ENCODE data around the gene SGMS1. TPM values are rescaled to one million over a fixed set of nuclear protein-coding genes. Genes with fewer than 3 reads are reported as not detected.

The SGMS1 gene
- polyA plus RNA-seq, 2 of the 4 experiments (the other 2 are of a cell fraction), result 22.7 to 28.2 TPM

DNA sequence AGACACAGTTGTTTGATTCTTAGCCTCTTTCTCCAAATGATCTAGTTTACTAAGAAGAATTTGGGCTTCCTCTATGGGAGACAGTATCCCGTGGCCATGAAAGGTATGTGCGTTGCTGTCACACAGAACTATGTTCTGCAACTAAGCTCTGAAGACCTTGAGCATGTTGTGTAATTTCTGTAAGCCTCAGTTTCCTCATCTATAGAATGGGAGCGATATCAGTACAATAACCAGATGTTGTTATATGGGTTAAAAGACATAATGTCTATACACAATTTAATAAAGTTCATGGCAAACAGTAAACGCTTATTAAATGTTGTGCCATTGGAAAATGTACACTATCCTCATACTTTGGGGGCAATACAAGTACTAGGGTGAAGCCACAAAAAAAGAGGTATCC is 187.0 kb downstream of the SGMS1 start:
- CTCF ChIA-PET, result interaction anchor here (1.0 to 2.1 kb wide), 3 partner anchors 15 to 69 kb away, joined by 3 to 6 read pairs (median 3); no protein-coding TSS in a partner anchor
- ATAC-seq (no peak), FAIRE-seq (no peak), DNase-seq (ENCODE audit: low read depth in 1 of 2, low spot score in 1 of 2) (no peak)
- 95% methylated on average over 4 of the region's 4 CpGs for WGBS (ENCODE audit: missing lambda C conversion rate)
- Histone ChIP-seq H3K4me1 (no peaks in the 10 kb centered on the region), H3K4me2 (no peak overlapping the region), H3K4me3 (no peak overlapping the region), H3K27ac (no peak overlapping the region), H3K9me3 (no peaks in the 10 kb centered on the region)
- TF ChIP-seq ESRRA (IDR thresholded peaks at IDR 0.05; ENCODE audit: borderline replicate concordance, low read length) (no peak), HOXB5 (CRISPR knock-in tag; IDR thresholded peaks at IDR 0.05) (no peak), NPAS2 (CRISPR knock-in tag; IDR thresholded peaks at IDR 0.05; ENCODE audit: borderline replicate concordance) (no peak), REST (IDR thresholded peaks at IDR 0.05) (no peak), TFCP2L1 (CRISPR knock-in tag; IDR thresholded peaks at IDR 0.05) (no peak), RCOR1 (IDR thresholded peaks at IDR 0.05; ENCODE audit: low read depth, low read length) (no peak), SMC3 (IDR thresholded peaks at IDR 0.05) (no peak), EP300 (IDR thresholded peaks at IDR 0.05) (no peak), KDM5A (IDR thresholded peaks at IDR 0.05) (no peak), HMGXB4 (CRISPR knock-in tag; IDR thresholded peaks at IDR 0.05; ENCODE audit: borderline replicate concordance) (no peak)
- TF ChIP-seq, protein P1, sequence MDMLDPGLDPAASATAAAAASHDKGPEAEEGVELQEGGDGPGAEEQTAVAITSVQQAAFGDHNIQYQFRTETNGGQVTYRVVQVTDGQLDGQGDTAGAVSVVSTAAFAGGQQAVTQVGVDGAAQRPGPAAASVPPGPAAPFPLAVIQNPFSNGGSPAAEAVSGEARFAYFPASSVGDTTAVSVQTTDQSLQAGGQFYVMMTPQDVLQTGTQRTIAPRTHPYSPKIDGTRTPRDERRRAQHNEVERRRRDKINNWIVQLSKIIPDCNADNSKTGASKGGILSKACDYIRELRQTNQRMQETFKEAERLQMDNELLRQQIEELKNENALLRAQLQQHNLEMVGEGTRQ (IDR thresholded peaks at IDR 0.05), result no peak
- POLR2A ChIA-PET, result no interaction called here

- ChIA-PET CTCF (interaction anchor here (1.4 kb wide), 1 partner anchor 11 kb away, joined by 3 read pairs; no protein-coding TSS in a partner anchor), POLR2A (no interaction called here)
- FAIRE-seq, result no peak
- no peak for TF ChIP-seq CHD4 (IDR thresholded peaks at IDR 0.05; ENCODE audit: borderline replicate concordance)
- no peak for TF ChIP-seq FOXS1 (CRISPR knock-in tag; IDR thresholded peaks at IDR 0.05)
- TF ChIP-seq, protein P2, sequence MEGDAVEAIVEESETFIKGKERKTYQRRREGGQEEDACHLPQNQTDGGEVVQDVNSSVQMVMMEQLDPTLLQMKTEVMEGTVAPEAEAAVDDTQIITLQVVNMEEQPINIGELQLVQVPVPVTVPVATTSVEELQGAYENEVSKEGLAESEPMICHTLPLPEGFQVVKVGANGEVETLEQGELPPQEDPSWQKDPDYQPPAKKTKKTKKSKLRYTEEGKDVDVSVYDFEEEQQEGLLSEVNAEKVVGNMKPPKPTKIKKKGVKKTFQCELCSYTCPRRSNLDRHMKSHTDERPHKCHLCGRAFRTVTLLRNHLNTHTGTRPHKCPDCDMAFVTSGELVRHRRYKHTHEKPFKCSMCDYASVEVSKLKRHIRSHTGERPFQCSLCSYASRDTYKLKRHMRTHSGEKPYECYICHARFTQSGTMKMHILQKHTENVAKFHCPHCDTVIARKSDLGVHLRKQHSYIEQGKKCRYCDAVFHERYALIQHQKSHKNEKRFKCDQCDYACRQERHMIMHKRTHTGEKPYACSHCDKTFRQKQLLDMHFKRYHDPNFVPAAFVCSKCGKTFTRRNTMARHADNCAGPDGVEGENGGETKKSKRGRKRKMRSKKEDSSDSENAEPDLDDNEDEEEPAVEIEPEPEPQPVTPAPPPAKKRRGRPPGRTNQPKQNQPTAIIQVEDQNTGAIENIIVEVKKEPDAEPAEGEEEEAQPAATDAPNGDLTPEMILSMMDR (IDR thresholded peaks at IDR 0.05), result no peak
- TF ChIP-seq RFX5 (IDR thresholded peaks at IDR 0.05), result no peak
- no peak for TF ChIP-seq CBX2 (IDR thresholded peaks at IDR 0.05; ENCODE audit: borderline replicate concordance, low read depth)
- TF ChIP-seq MAFK (IDR thresholded peaks at IDR 0.05; ENCODE audit: partially characterized antibody), result no peak
- no peak for TF ChIP-seq FOSB (CRISPR knock-in tag; IDR thresholded peaks at IDR 0.05)
- no peak for TF ChIP-seq HDAC2 (IDR thresholded peaks at IDR 0.05)
- no peak for TF ChIP-seq HOXB13 (CRISPR knock-in tag; IDR thresholded peaks at IDR 0.05; ENCODE audit: low read depth)
- TF ChIP-seq BHLHE40 (IDR thresholded peaks at IDR 0.05; ENCODE audit: low read depth, low read length), result no peak
- TF ChIP-seq EHF (CRISPR knock-in tag; IDR thresholded peaks at IDR 0.05), result no peak
- TF ChIP-seq, protein P3, sequence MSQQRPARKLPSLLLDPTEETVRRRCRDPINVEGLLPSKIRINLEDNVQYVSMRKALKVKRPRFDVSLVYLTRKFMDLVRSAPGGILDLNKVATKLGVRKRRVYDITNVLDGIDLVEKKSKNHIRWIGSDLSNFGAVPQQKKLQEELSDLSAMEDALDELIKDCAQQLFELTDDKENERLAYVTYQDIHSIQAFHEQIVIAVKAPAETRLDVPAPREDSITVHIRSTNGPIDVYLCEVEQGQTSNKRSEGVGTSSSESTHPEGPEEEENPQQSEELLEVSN (IDR thresholded peaks at IDR 0.05; ENCODE audit: borderline replicate concordance, low read depth), result no peak
- TF ChIP-seq, protein P4, sequence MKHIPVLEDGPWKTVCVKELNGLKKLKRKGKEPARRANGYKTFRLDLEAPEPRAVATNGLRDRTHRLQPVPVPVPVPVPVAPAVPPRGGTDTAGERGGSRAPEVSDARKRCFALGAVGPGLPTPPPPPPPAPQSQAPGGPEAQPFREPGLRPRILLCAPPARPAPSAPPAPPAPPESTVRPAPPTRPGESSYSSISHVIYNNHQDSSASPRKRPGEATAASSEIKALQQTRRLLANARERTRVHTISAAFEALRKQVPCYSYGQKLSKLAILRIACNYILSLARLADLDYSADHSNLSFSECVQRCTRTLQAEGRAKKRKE (CRISPR knock-in tag; IDR thresholded peaks at IDR 0.05; ENCODE audit: low read depth), result no peak
- TF ChIP-seq JUN (IDR thresholded peaks at IDR 0.05), result no peak
- no peak for TF ChIP-seq JUNB (IDR thresholded peaks at IDR 0.05)
- no peak for TF ChIP-seq RCOR1 (IDR thresholded peaks at IDR 0.05; ENCODE audit: low read depth, low read length)
- no peak for ATAC-seq
- no peak overlapping the region for H3K4me2 ChIP-seq
- H3K9me3 ChIP-seq, result no peaks in the 10 kb centered on the region
- no peak overlapping the region for H3K27ac ChIP-seq
- no peaks in the 10 kb centered on the region for H3K4me1 ChIP-seq
- H3K4me3 ChIP-seq, result no peak overlapping the region
- DNase-seq (ENCODE audit: low read depth in 1 of 2, low spot score in 1 of 2), result no peak
- 86% methylated on average over 1 of the region's 1 CpG for WGBS (ENCODE audit: missing lambda C conversion rate)
Observed at GRCh38 chr10:50432211-50433009, 191.3 kb downstream of the SGMS1 start.

Measured in A549 (cell line).